Neural crest cell (in vitro differentiated cells): ENCODE results near the gene FILIP1L. TPM values are rescaled to one million over a fixed set of nuclear protein-coding genes. Genes with fewer than 3 reads are reported as not detected.
A peak's percentile ranks its signal among the peaks of the same experiment; 100 is the strongest.

Experiments
- DNase-seq: peaks from one replicate; pipeline ENCODE4 v3.0.0; 2021; ENCODE audit warnings: low read depth, mixed read lengths, low spot score
- H3K27ac Mint-ChIP-seq: one replicate; pipeline ENCODE4 v1.8.0; 2021; ENCODE audit warnings: mild to moderate bottlenecking, mixed read lengths; ENCODE audit not compliant: unreplicated experiment
- H3K27me3 Mint-ChIP-seq: 2 replicates; pipeline ENCODE4 v1.8.0; 2021; ENCODE audit warnings: low read depth, mild to moderate bottlenecking, mixed read lengths
- H3K36me3 Mint-ChIP-seq: 2 replicates; pipeline ENCODE4 v1.8.0; 2021; ENCODE audit warnings: low read depth, mild to moderate bottlenecking, mixed read lengths
- H3K4me1 Mint-ChIP-seq: 2 replicates; pipeline ENCODE4 v1.8.0; 2021; ENCODE audit warnings: mixed read lengths
- H3K4me3 Mint-ChIP-seq: one replicate; pipeline ENCODE4 v1.8.0; 2021; ENCODE audit warnings: mild to moderate bottlenecking, mixed read lengths
- H3K9me3 Mint-ChIP-seq: 2 replicates; pipeline ENCODE4 v1.8.0; 2021; ENCODE audit warnings: mixed read lengths
- total RNA-seq: library from RNA; stranded (reverse); gene quantifications from 2 replicates; pipeline ENCODE4 v1.2.1, GENCODE V29; 2021
- TF ChIP-seq, protein P1 (sequence below): fragments of 200-600 bp; sonication (generic); conservative IDR thresholded peaks from 2 replicates; pipeline ENCODE4 v1.5.0; 2021; ENCODE audit warnings: antibody characterized with exemption, mild to moderate bottlenecking

The FILIP1L gene
- total RNA-seq, 1 donor from 2014 or later = 9.8 TPM

GRCh38 chr3:99871231-99872045 is 242.9 kb downstream of the FILIP1L start:
- TF ChIP-seq, protein P1, sequence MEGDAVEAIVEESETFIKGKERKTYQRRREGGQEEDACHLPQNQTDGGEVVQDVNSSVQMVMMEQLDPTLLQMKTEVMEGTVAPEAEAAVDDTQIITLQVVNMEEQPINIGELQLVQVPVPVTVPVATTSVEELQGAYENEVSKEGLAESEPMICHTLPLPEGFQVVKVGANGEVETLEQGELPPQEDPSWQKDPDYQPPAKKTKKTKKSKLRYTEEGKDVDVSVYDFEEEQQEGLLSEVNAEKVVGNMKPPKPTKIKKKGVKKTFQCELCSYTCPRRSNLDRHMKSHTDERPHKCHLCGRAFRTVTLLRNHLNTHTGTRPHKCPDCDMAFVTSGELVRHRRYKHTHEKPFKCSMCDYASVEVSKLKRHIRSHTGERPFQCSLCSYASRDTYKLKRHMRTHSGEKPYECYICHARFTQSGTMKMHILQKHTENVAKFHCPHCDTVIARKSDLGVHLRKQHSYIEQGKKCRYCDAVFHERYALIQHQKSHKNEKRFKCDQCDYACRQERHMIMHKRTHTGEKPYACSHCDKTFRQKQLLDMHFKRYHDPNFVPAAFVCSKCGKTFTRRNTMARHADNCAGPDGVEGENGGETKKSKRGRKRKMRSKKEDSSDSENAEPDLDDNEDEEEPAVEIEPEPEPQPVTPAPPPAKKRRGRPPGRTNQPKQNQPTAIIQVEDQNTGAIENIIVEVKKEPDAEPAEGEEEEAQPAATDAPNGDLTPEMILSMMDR = no peak
- no peak overlapping the region for H3K27ac Mint-ChIP-seq
- H3K9me3 Mint-ChIP-seq = no peaks in the 10 kb centered on the region
- H3K4me1 Mint-ChIP-seq = peaks cover 68% of the 10 kb centered on the region
- peak overlapping the region; percentile 29 for H3K4me3 Mint-ChIP-seq
- no peaks in the 10 kb centered on the region for H3K36me3 Mint-ChIP-seq
- no peak for DNase-seq
- no peaks in the 10 kb centered on the region for H3K27me3 Mint-ChIP-seq

DNA sequence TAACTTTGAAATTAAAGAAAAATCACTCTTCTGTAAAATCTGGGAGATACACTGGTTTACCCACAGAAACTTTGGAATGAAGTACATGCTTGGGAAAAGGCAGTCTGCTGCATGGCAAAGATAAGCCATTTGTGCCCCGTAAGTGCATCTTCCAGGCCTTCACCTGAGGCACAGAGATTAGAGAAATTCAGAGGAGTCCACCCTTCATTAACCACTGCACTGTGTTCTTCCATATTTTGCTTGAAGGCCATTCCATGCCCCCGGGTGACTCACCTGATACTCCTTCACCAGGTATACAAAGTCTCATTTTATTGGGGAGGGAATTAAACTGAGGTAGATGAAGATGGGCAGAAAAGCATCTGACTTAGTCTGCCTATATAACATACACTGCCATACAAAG is 243.6 kb downstream of the FILIP1L start:
- no peaks in the 10 kb centered on the region for H3K36me3 Mint-ChIP-seq
- H3K4me1 Mint-ChIP-seq = peaks cover 65% of the 10 kb centered on the region
- H3K27me3 Mint-ChIP-seq = no peaks in the 10 kb centered on the region

DNA sequence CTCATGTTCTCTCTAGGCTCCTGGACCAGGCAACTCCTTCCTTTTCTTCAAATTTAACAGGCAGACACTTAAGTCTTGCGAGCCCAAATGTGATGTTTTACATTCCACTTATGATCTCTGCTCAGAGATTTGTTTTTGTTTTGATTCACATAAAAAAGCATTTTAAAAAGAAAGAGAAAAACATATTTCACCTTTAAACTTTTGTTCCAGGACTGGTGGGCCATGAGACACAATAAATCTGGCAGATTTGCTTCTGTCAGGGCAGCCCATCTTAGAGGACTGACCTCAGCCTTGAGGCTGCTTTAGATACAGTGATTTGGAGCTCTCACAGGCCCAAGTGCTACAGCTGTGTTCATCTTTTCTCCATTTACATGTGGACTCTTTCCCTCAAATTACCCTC is 244.7 kb downstream of the FILIP1L start:
- Mint-ChIP-seq H3K27me3 (no peaks in the 10 kb centered on the region), H3K4me1 (peaks cover 60% of the 10 kb centered on the region), H3K36me3 (peaks cover 1% of the 10 kb centered on the region), H3K9me3 (no peaks in the 10 kb centered on the region), H3K4me3 (no peak overlapping the region), H3K27ac (no peak overlapping the region)
- no peak for DNase-seq
- TF ChIP-seq, protein P1 = no peak

More for the DNA sequence above, 243.6 kb downstream of the FILIP1L start:
- Mint-ChIP-seq H3K9me3 (no peaks in the 10 kb centered on the region), H3K4me3 (no peak overlapping the region), H3K27ac (no peak overlapping the region)
- DNase-seq = no peak
- TF ChIP-seq, protein P1 = no peak

DNA sequence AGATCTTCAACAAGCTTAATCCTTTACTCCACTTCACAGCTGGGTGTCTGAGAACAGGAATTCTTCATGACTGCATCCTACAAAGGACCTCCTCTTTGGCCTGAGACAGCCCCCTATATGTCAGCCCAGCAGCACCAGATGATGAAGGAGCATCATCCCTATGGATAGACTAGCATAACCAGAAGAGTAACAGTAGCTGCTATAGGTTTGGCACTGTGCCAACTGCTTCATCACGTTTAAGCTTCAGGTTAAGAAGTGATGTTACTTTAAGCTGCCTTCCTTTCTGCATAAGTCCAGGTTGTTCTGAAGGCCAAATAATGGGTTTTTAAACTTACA is 246.0 kb downstream of the FILIP1L start:
- Mint-ChIP-seq H3K36me3 (peaks cover 2% of the 10 kb centered on the region), H3K9me3 (no peaks in the 10 kb centered on the region), H3K4me3 (no peak overlapping the region), H3K27ac (no peak overlapping the region), H3K4me1 (peaks cover 54% of the 10 kb centered on the region), H3K27me3 (no peaks in the 10 kb centered on the region)
- TF ChIP-seq, protein P1 = no peak
- no peak for DNase-seq

DNA sequence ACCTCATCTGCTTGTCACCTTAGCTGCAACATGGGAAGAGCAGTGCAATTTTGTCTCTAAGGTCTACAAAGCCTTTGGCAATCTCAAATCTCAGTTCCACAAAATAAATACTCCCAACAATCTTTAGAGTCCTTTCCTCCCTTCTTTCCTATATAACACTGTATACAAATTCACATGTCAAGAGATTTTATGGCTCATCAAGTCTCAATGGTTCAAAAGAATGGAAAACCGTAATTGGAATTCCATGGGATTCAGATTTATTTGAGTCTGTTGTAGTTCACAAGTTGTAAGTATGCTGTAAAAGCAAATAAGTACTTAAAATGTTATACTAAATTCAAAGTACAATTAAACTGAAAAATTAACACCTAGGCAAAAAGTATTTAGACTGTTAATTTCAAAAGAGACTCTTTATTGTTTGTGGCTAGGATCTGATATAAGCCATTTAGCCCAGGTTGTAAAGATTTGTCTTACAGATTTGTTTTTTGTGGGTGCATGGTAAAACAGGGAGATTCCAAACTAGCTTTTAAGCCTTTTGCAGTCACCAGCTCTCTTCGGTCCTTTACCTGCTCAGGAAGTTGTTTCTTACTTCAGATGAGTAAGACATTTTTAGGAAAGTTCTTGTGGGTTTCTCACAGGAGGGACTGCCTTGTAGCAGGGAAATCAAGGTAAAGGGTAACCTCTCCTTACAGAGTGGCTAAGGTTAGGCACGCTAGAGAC is 246.5 kb downstream of the FILIP1L start:
- H3K4me1 Mint-ChIP-seq = peaks cover 52% of the 10 kb centered on the region
- no peaks in the 10 kb centered on the region for H3K9me3 Mint-ChIP-seq
- H3K36me3 Mint-ChIP-seq = peaks cover 5% of the 10 kb centered on the region
- H3K27me3 Mint-ChIP-seq = no peaks in the 10 kb centered on the region
- TF ChIP-seq, protein P1 = no peak
- H3K4me3 Mint-ChIP-seq = no peak overlapping the region
- DNase-seq = no peak
- H3K27ac Mint-ChIP-seq = no peak overlapping the region
